NCI-H146 (cell line): ENCODE measurements around the gene TESK2.

Source experiments
- DNase-seq: peaks from one replicate; lab custom pipeline; 2025; lab: John Stamatoyannopoulos, UW

TESK2 gene

GRCh38 chr1:45337630-45338325, 153.2 kb downstream of the TESK2 start:
- no peak for DNase-seq

- DNase-seq: no peak
Observed at GRCh38 chr1:45335855-45336324, 155.1 kb downstream of the TESK2 start.

GRCh38 chr1:45334308-45335245, 156.4 kb downstream of the TESK2 start:
- no peak for DNase-seq

GRCh38 chr1:45332346-45332720, 158.6 kb downstream of the TESK2 start:
- no peak for DNase-seq

- no peak for DNase-seq
Observed at GRCh38 chr1:45331436-45332345, 159.3 kb downstream of the TESK2 start.

GRCh38 chr1:45329445-45329844, 161.5 kb downstream of the TESK2 start:
- DNase-seq: no peak

GRCh38 chr1:45328680-45329079, 162.3 kb downstream of the TESK2 start:
- DNase-seq: peak; percentile 7

GRCh38 chr1:45327644-45328515, 163.1 kb downstream of the TESK2 start:
- DNase-seq: peak; percentile 45

- peak; percentile 80 for DNase-seq
Observed at GRCh38 chr1:45326627-45327623, 164.0 kb downstream of the TESK2 start, which contains the start of gene HPDL. HPDL (plus strand) TSS chr1:45326895; CDS start chr1:45327149, 254 bp downstream.

- DNase-seq: peak; percentile 1
Observed at GRCh38 chr1:45325851-45326506, 165.0 kb downstream of the TESK2 start.

- no peak for DNase-seq
Observed at GRCh38 chr1:45322486-45323040, 168.4 kb downstream of the TESK2 start.

GRCh38 chr1:45321444-45321843, 169.5 kb downstream of the TESK2 start:
- no peak for DNase-seq

GRCh38 chr1:45319761-45320160, 171.2 kb downstream of the TESK2 start:
- no peak for DNase-seq

GRCh38 chr1:45317166-45317565, 173.8 kb downstream of the TESK2 start:
- no peak for DNase-seq

- no peak for DNase-seq
Observed at GRCh38 chr1:45314266-45314665, 176.7 kb downstream of the TESK2 start.

- no peak for DNase-seq
Observed at GRCh38 chr1:45306905-45307304, 184.1 kb downstream of the TESK2 start.

GRCh38 chr1:45306319-45306718, 184.6 kb downstream of the TESK2 start:
- no peak for DNase-seq

- no peak for DNase-seq
Observed at GRCh38 chr1:45305231-45305630, 185.7 kb downstream of the TESK2 start.
